Neural progenitor cell (in vitro differentiated cells): ENCODE measurements around the gene LBH.

Experiments used
- CTCF ChIP-seq: fragments of 200-600 bp; sonication (generic); IDR thresholded peaks from 2 replicates; pipeline ENCODE4 v1.5.1; 2017; ENCODE audit warnings: antibody characterized with exemption, mild to moderate bottlenecking
- EZH2 ChIP-seq: fragments of 200-600 bp; sonication (generic); IDR thresholded peaks from 2 replicates; pipeline ENCODE4 v1.6.1; 2017; ENCODE audit warnings: antibody characterized with exemption, mild to moderate bottlenecking, moderate library complexity
- EZH2phosphoT487 ChIP-seq: fragments of 200-600 bp; sonication (generic); IDR thresholded peaks from 2 replicates; pipeline ENCODE4 v1.6.1; 2017; ENCODE audit warnings: antibody characterized with exemption

- no peak for TF ChIP-seq CTCF
- no peak for TF ChIP-seq EZH2phosphoT487
- no peak for TF ChIP-seq EZH2
These were observed 36.9 kb upstream of the LBH start for GRCh38 chr2:30194421-30194820.
